GM13977 (cell line): ENCODE results near the gene SRD5A3.

Experiments used
- DNase-seq: peaks from one replicate; pipeline ENCODE4 v3.0.0; 2012; ENCODE audit warnings: low spot score
- CTCF ChIP-seq: IDR thresholded peaks from 2 replicates; pipeline ENCODE4 v1.5.1; 2012; ENCODE audit warnings: mild to moderate bottlenecking, control low read depth; ENCODE audit not compliant: insufficient read depth; ENCODE audit errors: extremely low read depth, missing control alignments
- in situ Hi-C: fragments of 300-500 bp; cut with MboI; formaldehyde crosslinking; loops from one replicate; pipeline ENCODE4 v1.12.0; 2022; ENCODE audit warnings: low sequenced_read_pairs, low pct_unique_long_range_greater_than_20kb, mixed read lengths, inconsistent platforms; ENCODE audit not compliant: unreplicated experiment

The SRD5A3 gene

DNA sequence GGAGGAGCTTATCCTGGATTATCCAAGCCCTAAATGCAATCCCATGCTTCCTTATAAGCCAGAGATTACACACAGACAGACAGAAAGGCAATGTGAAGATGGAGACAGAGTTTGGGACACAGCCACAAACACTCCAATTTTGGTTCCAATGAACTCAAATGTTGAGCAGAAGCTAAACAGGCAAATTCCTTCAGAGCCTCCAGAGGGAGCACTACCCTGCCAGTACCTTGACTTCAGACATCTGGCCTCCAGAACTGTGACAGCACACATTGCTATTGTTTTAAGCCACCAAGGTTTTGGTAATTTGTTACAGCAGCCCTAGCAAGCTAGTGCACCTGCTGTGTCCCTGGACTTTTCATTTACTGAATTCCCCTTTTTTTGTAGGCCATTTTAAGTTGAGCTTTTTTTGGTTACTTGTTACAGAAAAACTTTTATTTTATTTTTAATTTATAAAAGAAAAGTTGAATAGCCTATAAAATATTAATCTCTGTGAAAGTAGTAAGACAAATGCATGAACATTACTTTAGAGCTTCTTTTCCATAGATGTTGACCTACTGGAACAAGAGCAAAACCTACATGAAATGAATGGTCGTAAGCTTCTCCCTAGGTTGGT is 33.4 kb upstream of the SRD5A3 start:
- DNase-seq, result peak; percentile 9
- TF ChIP-seq CTCF, result peak; percentile 63
- in situ Hi-C loops, result no loop called here

DNA sequence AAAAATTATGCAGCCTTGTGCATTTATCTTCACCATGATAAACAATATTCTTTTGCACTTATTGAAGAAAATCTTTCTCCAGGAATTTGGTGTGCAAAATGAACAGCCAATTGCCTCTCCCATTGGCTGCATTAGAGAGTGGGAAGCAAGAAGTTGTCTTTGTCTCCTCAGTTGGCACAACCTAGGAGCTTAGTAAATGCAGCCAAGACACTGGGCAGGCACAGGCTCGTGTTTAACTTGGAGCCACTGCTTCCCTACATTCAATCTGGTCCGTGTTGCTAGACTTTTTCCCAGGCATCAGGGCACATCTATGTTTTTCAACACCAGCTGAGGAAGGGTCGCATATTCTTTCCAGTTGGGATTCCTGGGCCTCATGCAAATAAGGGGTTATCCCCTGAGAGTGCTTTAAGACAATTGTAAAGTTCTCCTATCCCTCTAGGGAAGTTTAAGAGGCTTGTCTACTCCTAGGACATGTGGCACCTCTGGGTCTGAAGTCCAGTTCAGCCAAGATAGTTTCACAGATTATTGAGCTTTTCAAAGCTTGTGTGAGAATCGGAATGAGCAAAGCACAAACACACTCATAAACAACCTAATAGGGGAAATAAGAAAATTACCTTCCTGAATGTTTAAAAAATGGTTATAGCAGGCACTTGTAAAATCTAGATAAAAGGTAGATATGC is 31.8 kb upstream of the SRD5A3 start:
- TF ChIP-seq CTCF, result no peak
- DNase-seq, result no peak
- in situ Hi-C loops, result no loop called here

DNA sequence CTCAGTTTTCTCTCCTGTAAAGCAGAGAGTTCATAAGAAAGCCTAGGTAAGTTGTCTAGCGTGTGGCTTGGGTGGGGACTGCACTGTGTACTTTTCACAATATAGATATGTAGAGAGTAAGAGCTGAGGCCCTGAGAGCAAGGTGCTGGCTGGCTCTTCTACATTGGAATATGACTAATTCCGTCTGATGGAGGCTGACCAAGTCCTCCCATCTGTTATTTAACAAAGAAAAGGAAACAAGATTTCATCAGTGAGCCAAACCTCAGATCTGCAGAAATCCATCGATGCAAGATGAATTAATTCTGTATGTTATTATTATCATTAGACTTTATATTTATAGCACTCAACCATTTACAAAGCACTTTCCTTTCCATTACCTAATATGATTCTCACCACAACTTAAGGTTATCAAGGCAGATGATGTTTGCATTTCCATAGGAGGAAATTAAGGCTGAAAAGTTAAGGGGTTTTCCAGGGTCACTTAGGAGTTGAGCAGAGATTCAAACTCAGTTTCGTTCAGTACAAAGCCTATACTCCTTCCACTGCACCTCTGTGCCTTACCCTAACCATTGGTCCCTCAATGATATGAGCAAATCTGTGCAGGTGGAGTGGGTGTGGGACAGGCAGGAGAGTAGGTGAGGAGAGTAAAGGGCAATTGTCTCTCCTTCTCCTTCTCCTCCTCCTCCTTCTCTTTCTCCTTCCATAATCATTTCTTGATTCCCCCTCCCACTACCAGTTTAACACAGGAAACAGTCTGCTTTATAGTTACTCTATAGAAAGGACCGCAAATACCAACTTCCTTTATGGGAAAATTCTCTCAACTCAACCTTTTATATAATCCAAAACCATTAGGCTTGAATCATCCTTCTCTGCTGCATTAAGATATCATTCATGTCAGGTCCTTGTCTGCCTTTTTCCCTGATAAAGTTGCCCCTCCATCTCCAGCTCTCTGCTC is 27.6 kb upstream of the SRD5A3 start:
- DNase-seq, result no peak
- in situ Hi-C loops, result no loop called here
- no peak for TF ChIP-seq CTCF

DNA sequence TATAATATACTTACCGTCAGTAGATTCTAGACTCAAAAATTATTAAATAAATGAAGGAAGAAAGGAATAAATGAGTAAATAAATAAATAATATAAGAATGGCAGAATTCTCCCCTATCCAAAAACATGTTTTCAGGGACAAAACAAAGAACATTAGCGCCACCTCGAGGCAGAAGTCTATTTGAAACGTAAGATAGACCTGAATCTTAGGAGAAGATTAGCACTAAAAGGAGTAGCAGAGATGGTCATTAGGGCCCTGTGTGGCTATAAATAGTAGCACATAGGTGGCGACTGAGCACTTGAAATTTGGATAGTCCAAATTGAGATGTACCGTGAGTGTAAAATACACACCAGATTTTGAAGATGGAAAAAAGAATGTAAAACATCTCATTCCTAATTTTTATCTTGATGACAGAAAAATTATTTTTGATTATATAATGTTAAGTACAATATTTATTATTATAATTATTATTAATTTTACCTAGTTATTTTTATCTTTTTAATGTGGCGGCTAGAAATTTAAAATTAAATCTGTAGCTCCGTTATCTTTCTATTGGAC is 24.3 kb upstream of the SRD5A3 start:
- DNase-seq, result peak; percentile 16
- in situ Hi-C loops, result no loop called here
- peak; percentile 60 for TF ChIP-seq CTCF

GRCh38 chr4:55323375-55323774 is 22.7 kb upstream of the SRD5A3 start:
- DNase-seq, result no peak
- no peak for TF ChIP-seq CTCF
- in situ Hi-C loops, result no loop called here

DNA sequence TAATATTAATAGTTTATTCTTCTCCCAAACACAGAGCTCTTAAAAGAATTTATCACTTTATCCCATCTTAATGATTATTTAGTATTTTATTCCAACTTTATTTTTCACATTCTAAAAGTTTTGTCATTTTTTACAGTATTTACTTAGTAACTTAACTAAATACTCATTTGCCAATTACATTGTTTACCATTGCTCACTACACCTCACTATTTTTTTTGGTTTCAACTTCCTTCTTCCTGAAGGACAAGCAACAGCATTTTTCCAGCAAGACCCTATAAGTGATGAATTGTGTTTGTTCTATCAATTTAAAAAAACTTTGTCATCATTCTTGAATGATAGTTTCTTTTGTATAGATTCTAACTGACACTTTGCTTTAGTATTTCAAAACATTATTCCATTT is 19.4 kb upstream of the SRD5A3 start:
- DNase-seq, result no peak
- in situ Hi-C loops, result no loop called here
- no peak for TF ChIP-seq CTCF
